DMS 273 (cell line): ENCODE data around the gene CTNNA1.
A peak's percentile ranks its signal among the peaks of the same experiment; 100 is the strongest.
"Not testable (repeated sequence)": the region's sequence is repeated elsewhere in the genome, so short reads cannot be mapped to it uniquely, and the experiment has no call there.

Source experiments
- DNase-seq: peaks from one replicate; lab custom pipeline; 2025; ENCODE audit not compliant: unreplicated experiment; lab: John Stamatoyannopoulos, UW

Gene CTNNA1, protein sequence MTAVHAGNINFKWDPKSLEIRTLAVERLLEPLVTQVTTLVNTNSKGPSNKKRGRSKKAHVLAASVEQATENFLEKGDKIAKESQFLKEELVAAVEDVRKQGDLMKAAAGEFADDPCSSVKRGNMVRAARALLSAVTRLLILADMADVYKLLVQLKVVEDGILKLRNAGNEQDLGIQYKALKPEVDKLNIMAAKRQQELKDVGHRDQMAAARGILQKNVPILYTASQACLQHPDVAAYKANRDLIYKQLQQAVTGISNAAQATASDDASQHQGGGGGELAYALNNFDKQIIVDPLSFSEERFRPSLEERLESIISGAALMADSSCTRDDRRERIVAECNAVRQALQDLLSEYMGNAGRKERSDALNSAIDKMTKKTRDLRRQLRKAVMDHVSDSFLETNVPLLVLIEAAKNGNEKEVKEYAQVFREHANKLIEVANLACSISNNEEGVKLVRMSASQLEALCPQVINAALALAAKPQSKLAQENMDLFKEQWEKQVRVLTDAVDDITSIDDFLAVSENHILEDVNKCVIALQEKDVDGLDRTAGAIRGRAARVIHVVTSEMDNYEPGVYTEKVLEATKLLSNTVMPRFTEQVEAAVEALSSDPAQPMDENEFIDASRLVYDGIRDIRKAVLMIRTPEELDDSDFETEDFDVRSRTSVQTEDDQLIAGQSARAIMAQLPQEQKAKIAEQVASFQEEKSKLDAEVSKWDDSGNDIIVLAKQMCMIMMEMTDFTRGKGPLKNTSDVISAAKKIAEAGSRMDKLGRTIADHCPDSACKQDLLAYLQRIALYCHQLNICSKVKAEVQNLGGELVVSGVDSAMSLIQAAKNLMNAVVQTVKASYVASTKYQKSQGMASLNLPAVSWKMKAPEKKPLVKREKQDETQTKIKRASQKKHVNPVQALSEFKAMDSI

DNA sequence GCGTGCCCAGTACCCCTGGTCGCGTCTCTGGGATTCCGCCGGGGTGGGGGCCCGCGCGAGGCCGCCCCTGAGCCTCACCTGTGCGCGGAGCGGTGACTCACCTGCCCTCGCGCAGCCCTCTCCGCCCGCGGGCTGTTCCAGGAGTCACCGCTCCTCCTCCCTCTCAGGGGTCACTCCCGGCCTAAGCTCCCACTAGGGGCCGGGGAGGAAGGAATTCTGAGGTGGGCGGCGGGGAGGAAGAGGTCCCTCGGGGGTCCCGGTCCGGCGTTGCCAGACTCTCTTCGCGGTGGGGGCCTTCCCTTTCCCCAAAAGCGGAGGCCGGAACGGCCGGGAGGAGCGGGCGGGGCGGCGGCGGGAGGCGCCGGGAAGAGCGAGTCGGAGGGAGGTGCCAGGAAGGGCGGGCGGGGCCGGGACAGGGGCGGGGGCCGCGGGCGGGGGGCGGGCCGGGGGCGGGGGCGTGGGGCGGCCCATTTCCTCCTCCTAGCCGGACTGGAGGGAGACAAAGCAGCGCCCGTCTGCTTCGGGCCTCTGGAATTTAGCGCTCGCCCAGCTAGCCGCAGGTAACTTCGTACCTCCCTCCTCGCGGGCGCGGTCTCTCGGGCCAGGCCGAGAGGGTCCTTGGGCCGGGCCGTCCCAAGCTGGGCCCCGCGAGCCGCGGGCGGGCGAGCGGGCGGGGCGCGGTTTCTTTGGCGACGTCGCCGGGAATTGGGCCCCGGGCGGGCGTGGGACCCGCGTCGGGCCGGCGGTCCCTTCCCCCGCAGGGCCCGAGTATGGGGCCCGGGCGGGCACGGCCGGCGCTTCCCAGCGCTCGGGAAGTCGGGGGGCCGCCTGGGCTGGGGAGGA, at the start of gene CTNNA1:
Gene CTNNA1, plus strand, starts transcription at position 475 of the 843 bp plus-strand sequence. CDS start 28,500 bp downstream, outside the sequence.
- peak; percentile 84 for DNase-seq

DNA sequence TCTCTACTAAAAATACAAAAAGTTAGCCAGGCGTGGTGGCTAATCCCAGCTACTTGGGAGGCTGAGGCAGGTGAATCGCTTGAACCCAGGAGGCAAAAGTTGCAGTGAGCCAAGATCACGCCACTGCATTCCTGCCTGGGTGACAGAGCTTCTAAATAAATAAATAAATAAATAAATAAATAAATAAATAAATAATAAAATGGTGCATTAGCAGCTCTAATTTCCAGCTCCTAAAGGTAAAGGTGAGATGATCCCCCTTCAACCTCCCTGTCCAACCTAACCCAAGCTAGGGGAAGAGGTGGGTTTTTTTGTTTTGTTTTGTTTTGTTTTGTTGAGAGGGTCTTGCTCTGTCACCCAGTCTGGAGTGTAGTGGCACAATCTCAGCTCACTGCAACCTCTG, 49.4 kb upstream of the CTNNA1 start:
- DNase-seq = not testable (repeated sequence)

DNA sequence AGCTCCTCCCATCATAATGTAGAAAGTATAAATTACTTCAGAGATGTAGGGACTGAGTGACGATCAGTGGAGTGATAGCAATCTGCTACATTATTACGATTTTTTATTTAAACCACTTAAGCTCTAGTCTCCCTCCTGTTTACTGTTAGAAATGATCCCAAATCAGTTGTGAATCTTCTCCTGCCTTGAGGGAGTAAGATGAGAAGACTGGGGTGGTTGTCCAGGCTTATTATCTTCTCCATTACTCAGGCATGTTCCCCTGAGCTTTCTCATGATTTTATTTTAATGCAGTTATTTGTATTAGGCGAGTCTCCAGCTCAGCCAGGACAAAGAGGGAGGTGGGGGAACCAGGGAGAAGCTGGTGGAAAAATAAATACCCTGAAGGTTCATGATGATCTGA, 48.2 kb upstream of the CTNNA1 start:
- DNase-seq = no peak

DNA sequence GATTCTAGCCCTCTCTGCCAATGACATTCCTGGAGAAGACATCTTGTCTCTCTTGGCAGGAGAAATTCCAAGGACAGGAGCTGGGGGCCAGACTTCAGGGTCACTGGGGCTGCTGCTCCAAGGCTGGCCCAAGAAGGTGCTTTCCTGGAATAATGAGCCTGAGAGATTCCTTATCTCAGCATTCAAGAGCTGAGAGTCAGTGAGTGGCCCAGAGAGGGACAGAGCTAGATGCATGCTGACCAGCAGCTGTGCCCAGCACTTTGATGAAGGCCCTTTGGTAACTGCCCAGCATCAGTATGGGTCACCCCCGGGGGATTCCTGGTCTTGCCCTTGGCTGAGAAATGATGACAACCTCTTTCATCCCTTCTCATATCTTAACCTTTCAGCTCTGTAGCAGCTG, 47.7 kb upstream of the CTNNA1 start:
- DNase-seq = no peak

DNA sequence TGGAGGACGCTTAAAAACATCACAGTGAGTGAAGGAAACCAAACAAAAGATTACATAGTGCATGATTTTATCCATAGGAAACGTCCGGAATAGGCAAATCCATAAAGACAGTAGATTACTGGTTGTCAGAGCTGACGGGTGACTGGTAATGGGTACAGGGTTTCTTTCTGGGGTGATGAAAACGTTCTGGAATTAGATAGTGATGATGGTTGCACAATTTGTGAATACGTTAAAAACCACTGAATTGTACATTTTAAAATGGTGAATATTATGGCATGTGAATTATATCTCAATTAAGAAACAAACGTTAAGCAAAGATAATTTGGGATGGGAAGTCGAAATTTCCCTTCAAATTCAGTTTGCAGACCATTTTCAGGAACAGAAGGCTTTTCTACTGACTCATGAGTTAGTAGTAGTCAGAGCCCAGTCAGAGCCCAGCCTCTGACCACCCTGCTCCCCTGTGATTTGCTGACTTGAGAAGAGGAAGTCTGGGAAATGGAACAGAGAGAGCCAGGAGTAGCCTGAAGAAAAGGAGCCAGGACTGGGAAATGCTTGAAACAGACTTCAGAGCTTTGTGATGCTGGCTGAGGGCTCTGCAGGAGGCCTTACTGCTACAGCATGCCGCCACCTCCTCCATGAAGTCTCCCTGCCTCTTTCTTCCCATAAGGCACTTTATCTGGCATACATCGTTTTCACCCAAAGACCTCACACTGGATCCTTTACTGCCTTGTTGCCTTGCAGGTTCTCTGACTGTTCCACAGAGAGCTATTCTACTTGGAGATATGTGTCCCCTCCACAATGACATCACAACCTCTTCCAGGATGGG, 46.4 kb upstream of the CTNNA1 start:
- DNase-seq = no peak

DNA sequence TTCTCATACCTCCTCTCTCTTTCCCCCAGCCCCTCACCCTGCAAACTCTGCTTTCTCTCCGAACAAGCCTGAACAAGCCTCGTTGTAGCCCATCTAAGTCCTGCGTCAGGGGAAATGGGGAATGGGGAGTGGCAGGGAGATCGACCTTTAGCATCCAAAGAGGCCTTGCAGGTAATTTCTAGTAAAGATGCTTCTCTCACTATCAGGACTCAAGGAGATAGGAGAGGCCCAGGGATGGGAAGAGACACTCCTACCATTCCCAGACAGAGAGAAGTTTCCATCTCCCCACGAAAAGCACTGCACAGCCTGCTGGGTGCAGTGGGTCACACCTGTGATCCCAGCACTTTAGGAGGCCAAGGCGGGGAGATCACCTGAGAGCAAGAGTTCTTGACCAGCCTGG, 44.4 kb upstream of the CTNNA1 start:
- DNase-seq = no peak

DNA sequence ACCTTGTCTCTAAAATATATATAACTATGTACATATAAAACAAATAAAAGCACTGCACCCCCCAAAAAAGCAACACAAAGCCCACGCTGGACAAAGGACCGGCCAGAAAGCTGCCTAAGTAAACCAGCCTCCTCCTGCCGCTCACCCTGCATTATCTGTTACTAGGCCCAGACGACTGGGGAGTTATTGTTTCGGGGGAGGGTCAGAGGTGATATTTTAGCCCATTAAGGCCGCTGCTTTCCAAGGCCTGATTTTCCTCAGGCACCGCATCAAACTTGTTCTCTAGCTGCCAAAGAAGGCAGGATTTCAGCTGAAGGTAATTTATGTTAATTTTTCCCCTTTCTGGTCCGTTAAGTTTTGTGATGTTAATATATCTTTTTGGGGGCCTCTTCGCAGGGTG, 44.0 kb upstream of the CTNNA1 start:
- no peak for DNase-seq

DNA sequence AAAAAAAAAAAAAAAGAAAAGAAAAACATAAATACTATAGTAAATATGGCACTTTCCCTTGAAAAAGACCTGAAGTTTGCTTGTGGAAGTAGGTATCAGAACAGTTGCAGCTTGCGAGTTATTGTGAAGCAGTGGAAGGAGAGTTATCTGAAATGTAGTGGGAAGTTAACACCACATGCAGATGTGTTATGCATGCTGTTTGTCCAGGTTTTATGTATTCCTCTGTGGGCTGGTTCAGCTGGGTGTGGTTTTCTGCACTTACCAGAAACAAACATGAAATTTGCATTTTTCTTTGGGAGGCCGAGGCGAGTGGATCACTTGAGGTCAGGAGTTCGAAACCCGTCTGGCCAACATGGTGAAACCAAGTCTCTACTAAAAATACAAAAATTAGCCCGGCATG, 42.1 kb upstream of the CTNNA1 start:
- DNase-seq = no peak

DNA sequence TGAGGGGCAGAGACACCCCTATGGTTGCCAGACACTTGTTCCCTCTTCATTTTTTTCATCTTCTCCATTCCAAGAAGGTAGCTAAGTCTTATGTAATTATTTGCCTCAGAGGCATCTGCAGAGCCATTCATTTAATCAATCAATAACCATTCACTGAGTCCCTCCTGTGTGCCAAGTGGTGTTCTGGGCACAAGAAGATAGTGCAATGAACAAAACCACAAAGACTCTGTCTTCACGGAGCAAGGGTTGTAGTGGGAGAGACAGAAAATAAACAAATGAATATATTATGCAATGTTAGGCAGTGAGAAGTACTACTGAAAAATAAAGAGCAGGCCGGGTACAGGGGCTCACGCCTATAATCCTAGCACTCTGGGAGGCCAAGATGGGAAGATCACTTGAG, 41.4 kb upstream of the CTNNA1 start:
- DNase-seq = no peak

DNA sequence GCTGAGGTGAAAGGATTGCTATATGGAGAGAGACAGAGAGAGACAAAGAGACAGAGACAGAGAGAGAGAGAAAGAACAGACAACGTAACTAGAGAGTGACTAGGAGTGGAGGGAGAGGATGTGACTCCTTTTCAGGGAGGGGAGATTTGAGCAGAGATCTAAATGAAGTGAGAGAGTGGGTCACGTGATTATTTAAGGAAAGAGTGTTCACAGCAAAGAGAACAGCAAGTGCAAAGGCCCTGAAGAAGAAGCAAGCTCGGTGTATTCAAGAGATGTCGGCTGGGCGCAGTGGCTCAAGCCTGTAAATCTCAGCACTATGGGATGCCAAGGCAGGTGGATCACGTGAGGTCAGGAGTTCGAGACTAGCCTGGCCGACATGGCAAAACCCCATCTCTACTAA, 40.9 kb upstream of the CTNNA1 start:
- no peak for DNase-seq

DNA sequence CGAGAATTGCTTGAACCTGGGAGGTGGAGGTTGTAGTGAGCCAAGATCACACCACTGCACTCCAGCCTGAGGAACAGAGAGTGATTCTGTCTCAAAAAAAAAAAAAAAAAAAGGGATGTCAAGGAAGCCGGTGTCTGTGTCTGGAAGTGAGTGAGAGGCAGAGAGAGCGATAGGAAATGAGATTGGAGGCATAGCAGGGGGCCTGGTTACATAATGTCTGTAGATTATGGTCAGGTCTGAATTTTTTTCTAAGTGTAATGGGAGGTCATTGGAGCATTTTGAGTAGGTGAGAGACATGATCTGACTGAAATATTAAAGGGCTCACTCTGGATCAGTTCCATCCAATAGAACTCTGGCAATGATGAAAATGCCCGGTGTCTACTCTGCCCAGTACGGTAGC, 40.4 kb upstream of the CTNNA1 start:
- no peak for DNase-seq

DNA sequence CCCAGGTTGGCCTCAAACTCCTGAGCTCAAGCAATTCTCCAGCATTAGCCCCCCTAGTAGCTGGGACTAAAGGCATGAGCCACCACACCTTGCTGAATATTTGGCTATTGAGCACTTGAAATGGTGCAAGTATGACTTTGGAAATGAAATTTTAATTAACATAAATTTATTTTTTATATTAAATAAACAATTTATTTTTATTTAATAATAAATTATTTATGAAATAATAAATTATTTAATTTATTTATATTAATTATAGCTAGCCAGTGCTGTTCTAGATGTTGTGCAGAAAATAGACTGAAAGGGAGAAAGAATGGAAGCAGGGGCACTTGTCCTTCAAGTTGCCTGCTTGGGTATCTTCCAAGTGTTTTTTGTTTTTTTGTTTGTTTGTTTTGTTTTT, 40.0 kb upstream of the CTNNA1 start:
- no peak for DNase-seq

DNA sequence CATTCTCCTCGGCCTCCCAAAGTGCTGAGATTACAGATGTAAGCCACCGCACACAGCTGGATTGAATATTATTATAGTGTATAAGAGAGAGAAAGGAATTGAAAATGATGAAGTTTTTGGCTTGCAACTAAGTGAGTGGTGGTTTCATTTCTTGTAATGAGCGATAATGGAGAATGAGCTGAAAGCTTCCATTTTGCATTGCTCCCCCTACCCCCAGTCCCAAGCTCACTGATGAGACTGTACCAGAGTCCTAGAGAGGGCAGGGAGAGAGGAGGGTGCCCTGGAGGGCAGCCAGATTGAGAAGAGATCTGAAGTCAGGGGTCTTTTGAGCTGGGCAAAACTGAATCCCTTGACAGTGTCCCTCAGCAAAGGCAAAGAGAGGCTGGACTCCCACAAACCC, 38.5 kb upstream of the CTNNA1 start:
- DNase-seq = no peak

DNA sequence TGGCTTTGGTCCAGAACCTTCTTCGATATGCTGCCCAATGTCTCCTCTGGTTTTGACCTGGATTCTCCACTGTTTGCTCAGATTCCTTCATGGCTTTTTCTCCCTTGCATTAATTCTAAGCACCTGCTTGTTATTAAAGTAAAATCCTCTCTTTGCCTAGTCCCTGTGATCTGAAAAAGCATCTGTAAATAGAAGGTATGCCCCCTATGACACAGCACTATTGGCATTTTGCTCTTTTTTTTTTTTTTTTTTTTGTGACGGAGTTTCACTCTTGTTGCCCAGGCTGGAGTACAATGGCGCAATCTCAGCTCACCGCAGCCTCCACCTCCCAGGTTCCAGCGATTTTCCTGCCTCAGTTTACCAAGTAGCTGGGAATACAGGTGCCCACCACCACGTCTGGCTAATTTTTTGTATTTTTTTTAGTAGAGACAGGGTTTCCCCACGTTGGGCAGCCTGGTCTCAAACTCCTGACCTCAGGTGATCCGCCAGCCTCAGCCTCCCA, 37.2 kb upstream of the CTNNA1 start:
- not testable (repeated sequence) for DNase-seq

DNA sequence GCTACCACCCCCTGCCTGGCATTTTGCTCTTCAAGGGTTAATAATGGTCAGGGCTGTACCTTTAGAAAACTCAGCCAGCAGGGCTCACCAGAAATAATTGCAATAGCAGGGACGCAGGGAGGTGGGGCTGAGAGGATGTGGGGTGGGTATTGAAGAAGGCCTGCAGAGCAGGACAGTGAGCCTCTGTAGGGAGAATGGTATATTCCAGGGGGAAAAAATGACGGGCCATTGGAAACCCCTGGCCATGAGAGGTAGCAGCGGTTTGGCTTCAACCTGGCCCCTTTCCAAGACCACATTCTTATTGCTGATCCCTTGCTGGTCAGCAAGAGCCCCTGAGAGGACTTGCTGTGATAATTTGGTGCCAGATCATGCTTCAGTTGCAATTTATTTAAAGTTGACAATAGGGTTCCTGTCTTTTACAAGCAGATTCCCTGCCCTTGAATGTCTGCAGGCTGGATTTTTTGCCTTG, 36.7 kb upstream of the CTNNA1 start:
- DNase-seq = no peak

DNA sequence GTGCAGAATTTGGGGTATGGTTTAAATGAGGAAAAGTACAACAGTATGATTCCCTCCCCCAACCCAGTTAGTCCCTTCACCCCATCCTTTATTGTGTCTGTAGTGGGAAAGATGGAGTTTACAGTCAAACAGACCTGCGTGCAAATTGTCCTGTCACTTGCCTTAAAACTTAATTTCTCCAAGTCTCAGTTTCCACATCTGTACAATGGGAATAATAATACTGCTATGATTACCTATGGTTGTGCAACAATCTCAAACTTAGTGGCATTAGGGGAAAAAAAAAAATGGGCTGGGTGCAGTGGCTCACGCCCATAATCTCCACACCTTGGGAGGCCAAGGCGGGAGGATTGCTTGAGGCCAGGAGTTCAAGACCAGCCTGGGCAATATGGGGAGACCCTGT, 35.8 kb upstream of the CTNNA1 start:
- DNase-seq = no peak

DNA sequence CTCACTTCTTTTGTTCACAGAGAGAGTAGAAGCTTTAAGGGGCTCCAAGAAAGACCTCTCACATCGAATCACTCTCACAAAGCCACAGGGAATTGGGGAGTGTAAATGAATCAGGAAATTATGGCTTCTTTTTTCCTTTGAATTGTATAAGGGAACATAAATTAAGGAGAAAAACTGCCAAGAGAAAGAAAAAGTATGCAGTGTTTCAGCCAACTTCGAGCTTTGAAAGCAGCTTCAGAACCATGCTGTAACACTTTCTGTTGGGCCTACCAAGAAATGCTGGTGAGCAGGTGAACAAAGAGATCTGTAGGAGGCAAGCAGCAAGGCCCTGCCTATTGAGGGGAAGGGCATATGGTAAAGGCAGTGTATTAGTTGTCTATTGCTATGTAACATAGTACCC, 33.4 kb upstream of the CTNNA1 start:
- no peak for DNase-seq

DNA sequence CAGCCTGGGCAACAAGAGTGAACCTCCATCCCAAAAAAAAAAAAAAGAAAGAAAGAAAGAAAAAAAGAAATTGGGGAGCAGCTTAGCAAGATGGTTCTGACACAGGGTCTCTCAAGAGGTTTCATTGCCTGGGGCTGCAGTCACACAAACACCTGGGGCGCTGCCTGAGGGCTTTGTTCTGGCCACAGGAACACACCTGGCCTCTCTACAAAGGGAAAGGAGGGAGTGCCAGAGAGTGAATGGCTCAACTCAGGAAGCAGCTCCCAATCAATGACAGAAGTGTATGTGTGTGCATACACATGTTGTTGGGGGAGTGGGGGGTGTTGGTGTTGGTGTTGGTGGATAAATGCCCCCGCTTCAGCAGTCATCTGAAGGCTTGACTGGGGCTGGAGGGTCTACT, 32.4 kb upstream of the CTNNA1 start:
- no peak for DNase-seq

DNA sequence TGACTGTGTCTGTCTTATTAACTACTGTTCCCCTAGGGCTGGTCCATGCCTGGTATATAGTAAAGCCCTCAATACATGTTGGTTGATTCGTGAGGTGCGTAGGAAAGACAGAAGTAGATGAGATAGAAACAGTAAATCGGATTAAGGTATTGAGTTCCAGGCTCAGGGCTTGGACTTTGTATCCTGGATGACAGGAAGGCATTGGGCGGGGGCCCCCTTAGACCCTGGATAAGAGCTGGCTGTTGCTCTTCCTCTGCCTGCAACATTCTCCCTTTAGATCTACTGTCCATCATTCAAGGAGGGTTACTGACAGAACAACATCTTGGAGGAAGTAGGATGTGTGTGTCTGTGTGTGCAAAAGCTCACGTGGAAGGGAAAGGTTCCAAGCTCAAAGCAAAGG, 31.2 kb upstream of the CTNNA1 start:
- DNase-seq = no peak

DNA sequence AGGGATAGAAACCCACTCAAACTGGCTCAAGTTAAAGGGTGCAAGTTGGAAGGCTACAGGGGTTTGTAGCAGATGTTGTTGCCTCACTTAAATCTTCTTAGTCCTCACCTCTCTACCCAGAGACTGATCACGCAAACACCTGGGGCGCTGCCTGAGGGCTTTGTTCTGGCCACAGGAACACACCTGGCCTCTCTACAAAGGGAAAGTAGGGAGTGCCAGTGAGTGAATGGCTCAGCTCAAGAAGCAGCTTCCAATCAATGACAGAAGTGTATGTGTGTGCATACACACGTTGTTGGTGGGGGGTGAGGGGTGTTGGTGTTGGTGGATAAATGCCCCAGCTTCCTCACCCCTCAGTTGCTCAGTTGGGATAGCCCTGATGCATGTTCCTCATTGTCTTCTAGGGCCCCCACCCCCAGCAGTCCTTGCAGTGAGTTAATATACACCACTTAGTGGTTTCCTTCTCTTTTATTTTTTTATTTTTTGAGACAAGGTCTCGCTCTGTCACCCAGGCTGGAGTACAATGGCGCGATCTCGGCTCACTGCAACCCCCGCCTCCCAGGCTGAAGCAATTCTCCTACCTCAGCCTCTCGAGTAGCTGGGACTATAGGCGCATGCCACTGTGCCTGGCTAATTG, 30.6 kb upstream of the CTNNA1 start:
- DNase-seq = no peak
